Endothelial cell of umbilical vein (primary cell): ENCODE data around the gene FOXL3. TPM values are rescaled to one million over a fixed set of nuclear protein-coding genes. Genes with fewer than 3 reads are reported as not detected.

Experiments used
- BruUV-seq: library from RNA; stranded (reverse); fragments of 400-500 nt; replicated peaks from 2 replicates; lab custom pipeline; 2021; lab: Mats Ljungman, UMichigan
- CTCF ChIA-PET: fragments of 300-600, 350-600 bp; sonication (Branson Sonifier 250); formaldehyde crosslinking; loops from one replicate; lab custom pipeline; 2021; ENCODE audit warnings: antibody characterized with exemption, inconsistent platforms; lab: Charles Lee
- POLR2A ChIA-PET: fragments of 300-600, 350-600 bp; sonication (Branson Sonifier 250); formaldehyde crosslinking; loops from one replicate; lab custom pipeline; 2021; ENCODE audit warnings: antibody characterized with exemption, inconsistent platforms; lab: Charles Lee
- DNase-seq: peaks from one replicate; pipeline ENCODE4 v3.0.0-alpha.2; 2011; ENCODE audit warnings: low read depth, low spot score
- FAIRE-seq: peaks from 2 replicates; lab custom pipeline; 2011; peaks lifted over from hg19 to GRCh38; lab: Jason Lieb, UNC
- H2AFZ ChIP-seq: 2 replicates; pipeline ENCODE4 v1.6.0; 2012; ENCODE audit warnings: low read depth, low read length, control low read depth, inconsistent platforms
- H3K27ac ChIP-seq: 2 replicates; pipeline ENCODE4 v1.5.1; 2011; ENCODE audit warnings: low read depth, mild to moderate bottlenecking, control low read depth, low read length, moderate library complexity; ENCODE audit not compliant: insufficient read depth
- H3K27me3 ChIP-seq, 2 experiments: 2 replicates each; pipeline versions ENCODE4 v1.6.0 to v1.6.1; 2011; ENCODE audit warnings: low read length in 2 of 2, mixed read lengths in 1 of 2; ENCODE audit not compliant: control insufficient read depth in 2 of 2, insufficient read depth in 2 of 2
- H3K36me3 ChIP-seq, 2 experiments: 2 replicates in 1 of 2; 3 replicates in 1 of 2; pipeline ENCODE4 v1.5.1; 2011; ENCODE audit warnings: low read length in 2 of 2, mild to moderate bottlenecking in 1 of 2, moderate library complexity in 1 of 2; ENCODE audit not compliant: control insufficient read depth in 2 of 2, insufficient read depth in 2 of 2; ENCODE audit errors: extremely low read depth in 1 of 2
- H3K4me1 ChIP-seq: 3 replicates; pipeline ENCODE4 v1.5.1; 2011; ENCODE audit warnings: mild to moderate bottlenecking, low read length; ENCODE audit not compliant: control insufficient read depth, insufficient read depth; ENCODE audit errors: extremely low read depth
- H3K4me2 ChIP-seq: 2 replicates; pipeline ENCODE4 v1.6.1; 2011; ENCODE audit warnings: low read length, control low read depth, mixed read lengths; ENCODE audit not compliant: insufficient read depth
- H3K4me3 ChIP-seq, 3 experiments: fragments of 200-600 bp in 1 of 3; sonication (generic), shearing (Covaris generic) in 1 of 3; replicated peaks in 1 of 3; 2 replicates each; pipeline ENCODE4 v1.5.1; 2011 to 2016; ENCODE audit warnings: control low read depth in 3 of 3, low read length in 3 of 3, mild to moderate bottlenecking in 2 of 3, inconsistent platforms in 1 of 3, low read depth in 1 of 3, moderate library complexity in 1 of 3; ENCODE audit not compliant: insufficient read depth in 1 of 3
- H3K79me2 ChIP-seq: 2 replicates; pipeline ENCODE4 v1.6.0; 2012; ENCODE audit warnings: low read length, inconsistent platforms; ENCODE audit not compliant: control insufficient read depth, insufficient read depth
- H3K9ac ChIP-seq: replicated peaks from 2 replicates; pipeline ENCODE3; 2011; ENCODE audit warnings: low read length, control low read depth; ENCODE audit not compliant: insufficient read depth; ENCODE audit errors: extremely low read depth
- H3K9me1 ChIP-seq: replicated peaks from 3 replicates; pipeline ENCODE4 v1.6.0; 2011; ENCODE audit warnings: mild to moderate bottlenecking, low read length; ENCODE audit not compliant: control insufficient read depth, insufficient read depth; ENCODE audit errors: extremely low read depth
- H3K9me3 ChIP-seq: replicated peaks from 2 replicates; pipeline ENCODE4 v1.5.1; 2012; ENCODE audit warnings: low read length, inconsistent platforms; ENCODE audit not compliant: control insufficient read depth, insufficient read depth
- H4K20me1 ChIP-seq: replicated peaks from 2 replicates; pipeline ENCODE3; 2011; ENCODE audit warnings: mild to moderate bottlenecking, low read length; ENCODE audit not compliant: control insufficient read depth, insufficient read depth; ENCODE audit errors: extremely low read depth
- EZH2 ChIP-seq: IDR thresholded peaks from 2 replicates; pipeline ENCODE4 v1.6.1; 2012; ENCODE audit warnings: borderline replicate concordance, low read depth, mild to moderate bottlenecking, moderate library complexity, low read length, inconsistent platforms; ENCODE audit not compliant: severe bottlenecking
- FOS ChIP-seq: IDR thresholded peaks from 2 replicates; pipeline ENCODE4 v1.6.1; 2011; ENCODE audit warnings: mild to moderate bottlenecking, low read length, moderate library complexity, borderline replicate concordance; ENCODE audit not compliant: insufficient read depth
- GATA2 ChIP-seq: IDR thresholded peaks from 2 replicates; pipeline ENCODE4 v1.7.0; 2011; ENCODE audit warnings: low read depth, mild to moderate bottlenecking, moderate library complexity, mixed read lengths, low read length; ENCODE audit not compliant: insufficient read length, insufficient read depth
- JUN ChIP-seq: IDR thresholded peaks from 2 replicates; pipeline ENCODE4 v1.6.1; 2011; ENCODE audit warnings: borderline replicate concordance, low read depth; ENCODE audit not compliant: insufficient read length, insufficient read depth
- MYC ChIP-seq: IDR thresholded peaks from one replicate; pipeline ENCODE4 v1.6.1; 2011; ENCODE audit warnings: mild to moderate bottlenecking, low read depth, low read length
- POLR2A ChIP-seq: IDR thresholded peaks from 2 replicates; pipeline ENCODE4 v1.6.1; 2012; ENCODE audit warnings: low read depth, mild to moderate bottlenecking, control low read depth, low read length
- POLR2AphosphoS5 ChIP-seq: IDR thresholded peaks from 2 replicates; pipeline ENCODE4 v1.6.1; 2012; ENCODE audit warnings: low read depth, mild to moderate bottlenecking, control low read depth, low read length, moderate library complexity; ENCODE audit not compliant: insufficient read depth
- dilution Hi-C: fragments of 300-500 bp; cut with MboI; formaldehyde crosslinking; loops from one replicate; pipeline ENCODE4 v1.15.0; 2019; ENCODE audit warnings: low sequenced_read_pairs; ENCODE audit not compliant: extremely low pct_ligation_motif_present
- intact Hi-C: fragments of 100-400 bp; cut with micrococcal nuclease; formaldehyde crosslinking; loops from one replicate; pipeline ENCODE4 v1.10.0; 2022
- polyA plus RNA-seq, 4 experiments: library from polyadenylated mRNA; depleted of rRNA in 3 of 4; stranded (reverse) in 3 of 4; unstranded in 1 of 4; fragments of >200 nt; gene quantifications; 2 replicates each; pipeline versions ENCODE4 v1.2.1 to v1.2.3, GENCODE V29; 2011 to 2012; ENCODE audit warnings: missing spikeins in 1 of 4
- total RNA-seq: library from RNA; stranded (reverse); gene quantifications from 2 replicates; pipeline ENCODE4 v1.2.3, GENCODE V29; 2021
- TF ChIP-seq, protein P1 (sequence below), 2 donors: IDR thresholded peaks; 1 replicate in 1 of 2; 2 replicates in 1 of 2; pipeline ENCODE4 v1.5.1; 2011; ENCODE audit warnings: low read length in 2 of 2, mild to moderate bottlenecking in 2 of 2, moderate library complexity in 2 of 2, control low read depth in 1 of 2, inconsistent platforms in 1 of 2, low read depth in 1 of 2; ENCODE audit not compliant: insufficient read depth in 1 of 2; ENCODE audit errors: extremely low read depth in 1 of 2
- TF ChIP-seq, protein P2 (sequence below): IDR thresholded peaks from 2 replicates; pipeline ENCODE4 v1.6.1; 2011; ENCODE audit not compliant: insufficient read depth, insufficient read length

The FOXL3 gene
- total and polyA plus RNA-seq, 2 donors (not counting 3 experiments of a cell fraction or from before 2014, with no cell fraction given) = not detected

DNA sequence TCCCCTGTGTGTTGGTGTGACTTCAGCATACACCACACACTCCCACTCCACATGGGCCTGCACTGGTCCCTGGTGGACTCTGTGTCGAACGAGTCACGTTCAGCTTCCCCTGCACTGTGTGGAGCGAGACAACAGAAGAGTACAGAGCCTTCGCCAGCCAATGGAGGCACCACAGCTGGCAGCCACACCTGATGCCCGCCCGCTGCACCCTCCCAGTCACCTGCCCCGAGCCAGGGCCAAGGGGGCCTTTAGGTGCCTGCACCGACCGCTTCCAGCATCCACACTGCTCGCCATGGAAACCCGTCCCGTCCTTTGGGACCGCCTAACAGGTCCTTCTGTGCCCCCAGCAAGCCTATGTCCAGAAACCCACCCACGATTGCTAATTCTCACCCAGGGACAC, 9.2 kb downstream of the FOXL3 start:
- no TSS peak for BruUV-seq
- Histone ChIP-seq H3K9ac (no peak overlapping the region), H3K27ac (no peak overlapping the region), H4K20me1 (no peaks in the 10 kb centered on the region), H3K9me1 (no peaks in the 10 kb centered on the region), H3K4me3 (no peak overlapping the region), H3K36me3 (no peaks in the 10 kb centered on the region), H3K4me2 (no peak overlapping the region), H3K27me3 (no peaks in the 10 kb centered on the region), H2AFZ (no peak overlapping the region), H3K9me3 (no peaks in the 10 kb centered on the region), H3K4me1 (no peaks in the 10 kb centered on the region), H3K79me2 (no peaks in the 10 kb centered on the region)
- dilution Hi-C loops = no loop called here
- CTCF ChIA-PET = no interaction called here
- no peak for TF ChIP-seq POLR2AphosphoS5
- TF ChIP-seq, protein P1, sequence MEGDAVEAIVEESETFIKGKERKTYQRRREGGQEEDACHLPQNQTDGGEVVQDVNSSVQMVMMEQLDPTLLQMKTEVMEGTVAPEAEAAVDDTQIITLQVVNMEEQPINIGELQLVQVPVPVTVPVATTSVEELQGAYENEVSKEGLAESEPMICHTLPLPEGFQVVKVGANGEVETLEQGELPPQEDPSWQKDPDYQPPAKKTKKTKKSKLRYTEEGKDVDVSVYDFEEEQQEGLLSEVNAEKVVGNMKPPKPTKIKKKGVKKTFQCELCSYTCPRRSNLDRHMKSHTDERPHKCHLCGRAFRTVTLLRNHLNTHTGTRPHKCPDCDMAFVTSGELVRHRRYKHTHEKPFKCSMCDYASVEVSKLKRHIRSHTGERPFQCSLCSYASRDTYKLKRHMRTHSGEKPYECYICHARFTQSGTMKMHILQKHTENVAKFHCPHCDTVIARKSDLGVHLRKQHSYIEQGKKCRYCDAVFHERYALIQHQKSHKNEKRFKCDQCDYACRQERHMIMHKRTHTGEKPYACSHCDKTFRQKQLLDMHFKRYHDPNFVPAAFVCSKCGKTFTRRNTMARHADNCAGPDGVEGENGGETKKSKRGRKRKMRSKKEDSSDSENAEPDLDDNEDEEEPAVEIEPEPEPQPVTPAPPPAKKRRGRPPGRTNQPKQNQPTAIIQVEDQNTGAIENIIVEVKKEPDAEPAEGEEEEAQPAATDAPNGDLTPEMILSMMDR (IDR thresholded peaks at IDR 0.05; ENCODE audit: extremely low read depth in 1 of 2, insufficient read depth in 1 of 2, low read depth in 1 of 2, low read length in 2 of 2) = no peak
- TF ChIP-seq, protein P2, sequence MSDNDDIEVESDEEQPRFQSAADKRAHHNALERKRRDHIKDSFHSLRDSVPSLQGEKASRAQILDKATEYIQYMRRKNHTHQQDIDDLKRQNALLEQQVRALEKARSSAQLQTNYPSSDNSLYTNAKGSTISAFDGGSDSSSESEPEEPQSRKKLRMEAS = no peak
- no peak for TF ChIP-seq EZH2
- TF ChIP-seq GATA2 = no peak
- TF ChIP-seq MYC = no peak
- TF ChIP-seq FOS = no peak
- TF ChIP-seq POLR2A = no peak
- no peak for TF ChIP-seq JUN
- POLR2A ChIA-PET = no interaction called here
- intact Hi-C loops = no loop called here
- FAIRE-seq = no peak
- DNase-seq = no peak
